Fibroblast of upper back skin (primary cell): ENCODE data around the gene ZNF710.
"Not testable (repeated sequence)": the region's sequence is repeated elsewhere in the genome, so short reads cannot be mapped to it uniquely, and the experiment has no call there.

Experiments used
- DNase-seq: peaks from one replicate; pipeline ENCODE4 v3.0.0-alpha.2; 2013

ZNF710 gene

DNA sequence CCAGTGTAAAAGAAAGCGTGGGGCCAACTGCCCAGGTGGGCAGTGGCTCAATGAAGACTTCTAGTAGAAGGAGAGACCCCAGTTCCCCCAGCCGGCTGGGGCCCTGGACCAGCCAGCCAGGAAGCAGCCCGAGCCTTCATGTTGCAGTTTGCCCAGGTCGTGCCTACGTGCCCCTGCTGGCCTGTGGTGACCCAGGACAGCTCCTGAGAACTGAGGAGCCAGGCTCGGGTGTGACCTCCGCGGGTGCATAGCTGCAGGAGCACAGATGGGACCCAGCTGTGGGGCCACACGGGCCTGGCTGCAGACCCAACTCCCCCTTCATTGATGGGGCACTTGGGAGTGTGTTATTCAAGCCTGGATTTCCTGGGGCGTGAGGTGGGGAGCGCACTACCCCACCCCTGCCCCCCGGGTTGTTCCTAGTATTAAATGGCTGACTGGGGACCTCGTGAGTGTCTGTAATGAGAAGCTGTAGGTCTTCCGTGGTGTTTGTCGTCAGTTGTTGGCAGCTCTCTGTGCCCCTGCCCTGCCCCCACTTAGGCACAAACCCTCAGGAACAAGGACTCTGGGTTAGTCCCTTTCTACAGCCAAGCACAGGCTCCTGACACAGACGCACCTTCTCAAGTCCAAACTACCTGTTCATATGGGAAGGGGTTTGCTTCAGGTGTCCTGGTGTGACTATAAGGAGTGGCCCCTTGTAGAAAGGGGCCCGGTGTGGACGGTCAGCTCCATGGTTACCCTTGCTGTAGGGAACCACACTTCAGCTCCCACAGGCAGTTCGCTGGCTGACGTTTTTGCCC lies 62.0 kb downstream of the ZNF710 start:
- no peak for DNase-seq

- DNase-seq, result no peak
Observed at GRCh38 chr15:90063770-90064247, 62.7 kb downstream of the ZNF710 start.

- no peak for DNase-seq
Observed at GRCh38 chr15:90064911-90065681, 64.0 kb downstream of the ZNF710 start.

GRCh38 chr15:90065682-90066049 lies 64.5 kb downstream of the ZNF710 start:
- no peak for DNase-seq

- DNase-seq, result no peak
Observed at GRCh38 chr15:90067181-90067952, 66.2 kb downstream of the ZNF710 start.

- no peak for DNase-seq
Observed at GRCh38 chr15:90067953-90068606, 67.0 kb downstream of the ZNF710 start.

GRCh38 chr15:90070623-90071022 lies 69.5 kb downstream of the ZNF710 start:
- not testable (repeated sequence) for DNase-seq

DNA sequence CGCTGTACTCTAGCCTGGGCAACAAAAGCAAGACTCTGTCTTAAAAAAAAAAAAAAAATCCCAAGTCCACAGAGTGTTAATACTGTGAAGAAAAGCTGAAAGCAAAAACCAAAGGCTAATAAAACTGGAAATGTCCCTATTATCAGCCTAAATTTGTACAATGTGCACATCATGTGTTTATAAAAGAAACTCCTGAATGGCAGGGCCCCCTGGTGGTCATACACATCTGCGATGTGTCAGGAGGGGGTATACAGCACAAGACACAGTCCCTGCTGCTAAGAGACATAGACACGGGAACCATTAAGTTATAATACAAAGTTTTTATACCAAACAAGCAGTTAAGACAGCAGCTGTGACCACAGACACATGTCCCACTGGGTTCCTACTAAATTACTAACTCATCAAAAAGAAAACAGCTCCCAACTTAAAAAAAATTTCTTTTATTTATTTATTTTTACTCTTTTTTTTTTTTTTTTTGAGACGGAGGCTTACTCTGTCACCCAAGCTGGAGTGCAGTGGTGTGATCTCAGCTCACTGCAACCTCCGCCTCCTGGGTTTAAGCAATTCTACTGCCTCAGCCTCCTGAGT lies 70.2 kb downstream of the ZNF710 start:
- peak; percentile 79 for DNase-seq

DNA sequence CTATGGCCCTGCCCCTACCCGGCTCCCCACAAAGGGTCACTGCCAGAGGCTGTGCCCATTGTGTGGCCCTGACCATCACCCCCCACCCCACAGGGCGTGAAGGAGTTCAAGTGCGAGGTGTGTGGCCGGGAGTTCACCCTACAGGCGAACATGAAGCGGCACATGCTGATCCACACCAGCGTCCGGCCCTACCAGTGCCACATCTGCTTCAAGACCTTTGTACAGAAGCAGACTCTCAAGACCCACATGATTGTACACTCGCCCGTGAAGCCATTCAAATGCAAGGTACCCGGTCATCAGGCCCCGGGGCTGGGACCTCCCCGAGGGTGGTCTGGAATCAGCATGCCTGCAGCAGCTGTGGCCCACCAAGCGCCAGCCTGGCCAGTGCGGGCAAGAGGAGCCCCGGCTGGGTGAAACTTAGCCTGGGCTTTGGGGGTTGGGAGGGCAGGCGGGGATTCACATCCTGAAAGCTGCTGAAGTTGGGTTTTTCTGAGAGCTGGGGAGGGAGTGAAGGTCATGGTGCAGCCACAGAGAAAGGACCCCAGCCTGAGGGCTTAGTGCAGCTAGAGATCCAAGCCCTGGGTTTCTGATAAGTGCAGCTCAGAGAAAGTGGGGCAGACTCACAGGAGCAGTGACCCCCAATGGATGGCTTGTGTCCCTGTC lies 72.0 kb downstream of the ZNF710 start:
- no peak for DNase-seq

GRCh38 chr15:90074023-90074422 lies 72.9 kb downstream of the ZNF710 start:
- DNase-seq, result no peak

GRCh38 chr15:90074916-90075315 lies 73.8 kb downstream of the ZNF710 start:
- no peak for DNase-seq

GRCh38 chr15:90075420-90076289 lies 74.5 kb downstream of the ZNF710 start:
- DNase-seq, result no peak

- DNase-seq, result no peak
Observed at GRCh38 chr15:90076716-90077115, 75.6 kb downstream of the ZNF710 start.

- no peak for DNase-seq
Observed at GRCh38 chr15:90078965-90079364, 77.8 kb downstream of the ZNF710 start.

DNA sequence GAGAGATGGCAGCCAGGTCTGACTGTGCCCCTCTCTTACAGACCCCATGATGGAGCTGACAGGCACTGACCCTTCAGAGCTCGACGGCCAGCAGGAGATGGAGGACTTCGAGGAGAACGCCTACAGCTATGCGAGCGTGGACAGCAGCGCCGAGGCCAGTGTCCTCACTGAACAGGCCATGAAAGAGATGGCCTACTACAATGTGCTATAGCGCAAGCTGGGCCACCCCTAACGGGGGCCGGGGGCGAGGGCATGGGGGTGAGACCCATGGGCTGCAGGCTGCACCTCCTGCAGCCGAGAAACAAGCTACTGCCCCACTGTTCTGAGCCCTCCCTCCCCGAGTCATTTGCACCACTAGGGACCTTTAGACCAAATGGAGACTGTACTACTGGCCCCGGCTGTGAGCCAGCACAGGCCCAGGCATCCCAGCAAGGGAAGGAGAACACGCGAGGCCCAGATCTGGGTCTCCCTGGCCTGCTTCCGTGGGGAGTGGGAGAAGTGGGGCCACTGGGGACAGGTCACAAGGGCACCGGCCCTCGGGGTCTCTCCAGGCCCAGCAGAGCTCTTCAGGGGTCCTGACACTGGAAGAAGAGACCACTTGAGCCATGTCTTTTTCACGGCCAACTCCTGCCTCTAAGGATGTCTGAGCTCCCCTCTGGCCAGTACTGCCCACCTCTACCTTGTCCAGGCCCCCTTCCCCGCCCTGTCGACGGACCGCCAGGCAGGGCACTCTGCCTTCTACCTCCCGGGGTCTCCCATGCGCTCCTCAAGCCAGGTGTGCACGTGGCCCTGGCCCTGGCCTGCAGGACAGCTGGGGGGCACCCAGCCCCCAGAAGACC lies 78.7 kb downstream of the ZNF710 start:
- no peak for DNase-seq

DNA sequence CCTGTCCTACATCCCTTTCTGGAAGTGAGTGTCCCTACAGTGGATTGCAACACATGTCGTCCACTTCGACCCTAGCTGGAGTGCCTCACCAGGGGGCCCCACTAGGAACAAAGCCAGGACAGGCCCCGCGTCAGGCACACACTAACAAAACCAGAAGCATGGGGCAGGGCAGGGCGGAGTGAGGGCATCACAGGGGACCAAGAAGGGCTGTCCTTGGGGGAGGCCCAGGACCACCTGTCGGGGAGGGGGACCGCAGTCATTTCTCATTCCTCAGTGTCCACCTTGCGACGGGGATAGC lies 79.3 kb downstream of the ZNF710 start:
- no peak for DNase-seq

DNA sequence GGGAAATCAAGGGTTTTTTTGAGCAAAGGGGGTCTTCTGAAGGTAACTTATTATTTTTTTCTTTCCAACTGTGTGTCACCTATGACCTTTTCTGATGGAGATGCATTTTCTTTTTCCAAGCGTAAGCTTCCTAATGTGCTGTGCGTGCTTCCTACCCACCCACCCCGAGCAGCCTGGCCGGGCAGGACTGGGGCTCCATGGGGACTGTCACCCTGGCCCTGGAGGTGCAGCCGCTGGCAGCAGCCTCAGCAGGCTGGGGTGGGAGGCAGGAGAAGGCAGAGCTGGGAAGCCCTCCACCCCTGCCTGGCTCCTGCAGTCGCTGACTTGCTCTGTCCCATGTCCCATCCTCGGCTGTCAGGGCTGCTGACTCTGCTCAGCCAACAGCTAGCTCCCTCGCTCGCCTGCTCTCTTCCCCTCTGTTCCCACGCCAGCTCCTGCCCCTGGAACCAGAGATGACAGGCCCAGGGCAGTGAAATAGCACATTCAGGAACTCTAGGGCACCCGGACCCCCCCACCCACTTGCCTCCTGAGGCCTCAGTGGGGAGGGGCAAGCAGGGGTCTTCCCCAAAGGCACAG lies 79.8 kb downstream of the ZNF710 start:
- no peak for DNase-seq

DNA sequence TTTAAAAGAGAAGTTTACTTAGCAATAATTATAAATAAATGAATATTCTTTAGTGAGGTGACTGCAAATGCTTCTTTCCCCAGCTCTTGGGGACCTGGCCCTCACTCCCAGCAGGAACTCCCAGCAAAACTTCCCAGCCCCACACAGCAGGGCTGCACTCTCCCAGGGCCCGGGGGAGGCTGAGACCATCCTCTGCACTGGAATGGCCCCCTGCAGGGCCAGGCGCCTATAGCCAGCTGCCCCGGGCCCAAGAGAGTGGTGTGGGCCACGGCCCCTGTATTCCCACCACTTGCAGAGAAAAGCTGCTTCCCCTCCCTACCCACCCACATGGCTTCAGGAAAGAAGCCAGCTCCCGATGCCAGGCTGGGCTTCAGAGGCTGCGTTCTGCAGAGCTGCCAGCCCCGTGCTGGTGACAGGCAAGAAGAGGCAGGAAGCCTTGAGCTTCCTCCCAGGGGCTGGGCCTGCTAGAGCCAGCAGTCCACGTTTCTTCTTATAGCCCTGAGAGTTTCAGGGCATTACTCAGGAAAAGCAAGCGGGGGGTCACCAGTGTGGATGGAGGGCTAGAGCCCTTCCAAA lies 81.1 kb downstream of the ZNF710 start:
- DNase-seq, result no peak

DNA sequence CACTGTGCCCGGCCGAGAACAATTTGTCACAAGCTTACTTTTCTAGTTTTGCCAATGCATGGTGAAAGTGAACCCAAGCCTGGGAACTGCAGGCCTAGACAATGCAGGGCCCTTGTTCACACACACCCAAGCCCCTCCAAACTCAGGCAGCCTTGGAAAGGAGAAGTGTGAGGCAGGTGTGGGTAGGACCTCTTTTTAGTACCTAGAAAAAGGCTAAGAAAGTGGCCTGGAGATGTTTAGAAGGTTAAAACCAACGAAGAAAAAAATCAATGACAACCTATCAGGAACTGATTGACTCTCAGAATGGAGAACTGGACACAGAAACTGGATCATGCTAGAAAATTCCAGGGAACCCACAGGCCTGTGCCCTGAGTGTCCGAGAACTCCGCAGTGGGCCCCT lies 82.3 kb downstream of the ZNF710 start:
- DNase-seq, result no peak
